GM21528 (cell line): ENCODE results near the gene ANLN.
A peak's percentile ranks its signal among the peaks of the same experiment; 100 is the strongest.

Experiments used
- ATAC-seq: cut with Tn5 transposase; IDR thresholded peaks from one replicate; pipeline ENCODE4 v1.9.1; 2021; ENCODE audit warnings: mild to moderate bottlenecking, moderate library complexity; ENCODE audit not compliant: unreplicated experiment, low FRiP score

ANLN gene, protein sequence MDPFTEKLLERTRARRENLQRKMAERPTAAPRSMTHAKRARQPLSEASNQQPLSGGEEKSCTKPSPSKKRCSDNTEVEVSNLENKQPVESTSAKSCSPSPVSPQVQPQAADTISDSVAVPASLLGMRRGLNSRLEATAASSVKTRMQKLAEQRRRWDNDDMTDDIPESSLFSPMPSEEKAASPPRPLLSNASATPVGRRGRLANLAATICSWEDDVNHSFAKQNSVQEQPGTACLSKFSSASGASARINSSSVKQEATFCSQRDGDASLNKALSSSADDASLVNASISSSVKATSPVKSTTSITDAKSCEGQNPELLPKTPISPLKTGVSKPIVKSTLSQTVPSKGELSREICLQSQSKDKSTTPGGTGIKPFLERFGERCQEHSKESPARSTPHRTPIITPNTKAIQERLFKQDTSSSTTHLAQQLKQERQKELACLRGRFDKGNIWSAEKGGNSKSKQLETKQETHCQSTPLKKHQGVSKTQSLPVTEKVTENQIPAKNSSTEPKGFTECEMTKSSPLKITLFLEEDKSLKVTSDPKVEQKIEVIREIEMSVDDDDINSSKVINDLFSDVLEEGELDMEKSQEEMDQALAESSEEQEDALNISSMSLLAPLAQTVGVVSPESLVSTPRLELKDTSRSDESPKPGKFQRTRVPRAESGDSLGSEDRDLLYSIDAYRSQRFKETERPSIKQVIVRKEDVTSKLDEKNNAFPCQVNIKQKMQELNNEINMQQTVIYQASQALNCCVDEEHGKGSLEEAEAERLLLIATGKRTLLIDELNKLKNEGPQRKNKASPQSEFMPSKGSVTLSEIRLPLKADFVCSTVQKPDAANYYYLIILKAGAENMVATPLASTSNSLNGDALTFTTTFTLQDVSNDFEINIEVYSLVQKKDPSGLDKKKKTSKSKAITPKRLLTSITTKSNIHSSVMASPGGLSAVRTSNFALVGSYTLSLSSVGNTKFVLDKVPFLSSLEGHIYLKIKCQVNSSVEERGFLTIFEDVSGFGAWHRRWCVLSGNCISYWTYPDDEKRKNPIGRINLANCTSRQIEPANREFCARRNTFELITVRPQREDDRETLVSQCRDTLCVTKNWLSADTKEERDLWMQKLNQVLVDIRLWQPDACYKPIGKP

DNA sequence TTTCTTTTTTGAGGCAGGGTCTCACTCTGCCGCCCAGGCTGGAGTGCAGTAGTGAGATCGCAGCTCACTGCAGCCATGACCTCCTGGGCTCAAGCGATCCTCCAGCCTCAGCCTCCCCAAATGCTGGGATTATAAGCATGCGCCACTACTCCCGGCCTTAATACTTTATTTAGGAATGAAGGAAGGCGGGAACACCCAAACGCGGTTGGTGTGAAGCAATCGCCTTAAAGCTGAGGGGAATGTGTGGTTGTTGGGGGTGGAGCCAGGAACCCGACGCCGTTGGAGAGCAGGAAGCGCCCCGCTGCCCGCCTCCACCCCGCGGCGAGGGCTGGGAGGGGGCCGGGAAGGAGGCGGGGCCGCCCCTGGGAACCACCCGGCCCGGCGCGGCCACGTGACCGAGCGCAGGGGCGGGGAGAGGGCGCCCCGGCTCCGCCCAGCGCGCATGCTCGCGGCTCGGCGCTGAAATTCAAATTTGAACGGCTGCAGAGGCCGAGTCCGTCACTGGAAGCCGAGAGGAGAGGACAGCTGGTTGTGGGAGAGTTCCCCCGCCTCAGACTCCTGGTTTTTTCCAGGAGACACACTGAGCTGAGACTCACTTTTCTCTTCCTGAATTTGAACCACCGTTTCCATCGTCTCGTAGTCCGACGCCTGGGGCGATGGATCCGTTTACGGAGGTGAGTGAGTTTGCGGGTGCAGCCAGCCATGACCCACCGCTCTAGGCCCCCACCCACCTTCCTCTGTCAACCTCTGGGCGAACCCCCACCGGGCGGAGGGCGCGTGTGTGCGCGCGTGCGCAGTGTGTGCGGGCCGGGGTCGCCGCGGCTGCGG is at the start of gene ANLN:
TSS of gene ANLN (plus strand) at position 492 of the 828 bp plus-strand sequence. CDS start at position 657, 165 bp downstream.
- ATAC-seq, result peak; percentile 77

DNA sequence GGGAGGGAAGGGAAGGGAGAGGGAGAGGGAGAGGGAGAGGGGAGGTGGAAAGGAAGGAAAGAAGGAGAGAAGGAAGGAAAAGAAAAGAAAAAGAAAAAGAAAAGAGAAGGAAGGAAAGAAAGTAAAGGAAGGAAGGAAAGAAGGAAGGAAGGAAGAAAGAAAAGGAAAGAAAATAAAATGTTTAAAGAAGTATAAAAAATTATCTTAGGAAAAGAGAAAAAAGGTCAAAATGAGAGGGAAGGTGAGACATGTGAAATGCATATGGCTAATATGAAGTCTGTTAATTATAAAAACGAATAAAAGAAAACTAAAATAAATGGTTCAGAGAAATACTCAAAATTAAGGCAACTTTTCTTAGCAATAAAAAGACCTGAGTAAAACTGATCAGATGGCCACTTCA is 46.1 kb upstream of the ANLN start:
- no peak for ATAC-seq

DNA sequence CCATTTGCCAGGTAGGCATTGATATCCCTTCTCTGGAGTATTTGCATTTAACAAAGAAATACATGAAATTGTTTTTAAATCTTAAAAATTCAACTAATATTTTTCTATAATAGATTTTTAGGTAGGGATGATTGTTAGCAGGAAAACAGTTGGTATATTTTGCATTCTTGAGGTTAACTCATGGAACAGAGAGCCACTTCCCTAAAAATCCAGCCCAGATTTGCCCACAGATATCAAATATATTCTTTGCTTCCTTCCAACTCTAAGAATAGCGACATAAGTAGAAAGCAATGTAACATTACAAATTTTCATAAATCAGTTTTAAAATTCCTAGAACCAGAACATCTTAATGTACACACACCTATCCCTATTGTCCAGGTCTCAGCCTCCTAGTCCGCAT is 45.0 kb upstream of the ANLN start:
- ATAC-seq, result no peak

DNA sequence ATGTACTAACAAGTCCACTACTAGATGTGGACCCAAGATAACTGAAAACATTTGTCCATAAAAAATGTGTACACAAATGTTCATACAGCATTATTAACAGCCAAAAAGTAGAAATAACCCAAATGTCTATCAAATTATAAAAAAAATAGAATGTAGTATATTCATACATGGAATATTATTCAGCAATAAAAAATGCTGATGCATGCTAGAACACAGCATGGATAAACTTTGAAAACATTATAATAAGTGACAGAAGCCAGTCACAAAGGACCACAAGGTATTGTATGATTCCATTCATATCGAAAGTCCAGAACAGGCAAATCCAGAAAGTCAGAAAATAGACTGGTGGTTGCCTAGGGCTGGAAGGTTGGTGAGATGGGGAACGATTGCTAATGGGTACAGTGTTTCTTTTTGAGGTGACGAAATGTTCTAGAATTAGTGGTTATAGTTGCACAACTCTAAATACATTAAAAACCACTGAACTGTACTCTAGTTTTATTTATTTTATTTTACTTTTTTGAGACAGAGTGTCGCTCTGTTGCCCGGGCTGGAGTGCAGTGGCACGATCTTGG is 43.3 kb upstream of the ANLN start:
- ATAC-seq, result no peak

DNA sequence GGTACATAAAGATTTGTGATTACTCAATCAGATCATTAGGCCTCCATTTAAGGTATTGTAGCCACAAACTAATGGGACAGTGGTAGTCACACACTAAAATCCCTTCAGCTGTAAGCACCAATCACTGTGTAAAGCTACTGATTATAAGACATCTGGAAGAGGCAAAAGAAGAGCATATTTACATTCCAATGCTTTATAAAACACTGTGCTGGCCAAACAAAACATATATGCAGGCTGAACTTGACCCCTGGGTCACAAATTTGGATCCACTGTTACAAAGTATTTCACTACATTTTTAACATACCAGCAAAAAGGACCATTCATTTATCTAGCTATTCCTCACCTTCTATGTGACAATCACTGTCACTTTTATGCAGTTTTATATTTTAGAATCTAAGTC is 41.4 kb upstream of the ANLN start:
- ATAC-seq, result no peak

DNA sequence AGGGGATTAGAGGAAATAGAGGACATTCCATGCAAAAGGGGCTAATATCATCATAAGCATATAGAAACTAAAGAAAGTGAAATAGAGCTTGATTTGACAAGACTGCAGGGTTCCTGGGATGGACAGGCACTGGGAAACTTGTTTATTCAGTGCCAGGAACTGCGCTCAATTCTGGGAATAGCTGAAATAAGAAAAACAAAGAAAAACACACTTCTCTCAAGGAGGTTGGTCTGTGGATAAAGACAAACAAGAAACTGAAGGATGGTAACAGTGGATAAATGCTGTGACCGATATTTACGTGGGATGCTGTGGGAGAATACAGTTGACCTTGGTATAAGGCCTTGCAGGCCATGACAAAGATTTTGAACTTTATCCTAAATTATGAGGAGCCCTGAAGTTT is 40.9 kb upstream of the ANLN start:
- ATAC-seq, result no peak

DNA sequence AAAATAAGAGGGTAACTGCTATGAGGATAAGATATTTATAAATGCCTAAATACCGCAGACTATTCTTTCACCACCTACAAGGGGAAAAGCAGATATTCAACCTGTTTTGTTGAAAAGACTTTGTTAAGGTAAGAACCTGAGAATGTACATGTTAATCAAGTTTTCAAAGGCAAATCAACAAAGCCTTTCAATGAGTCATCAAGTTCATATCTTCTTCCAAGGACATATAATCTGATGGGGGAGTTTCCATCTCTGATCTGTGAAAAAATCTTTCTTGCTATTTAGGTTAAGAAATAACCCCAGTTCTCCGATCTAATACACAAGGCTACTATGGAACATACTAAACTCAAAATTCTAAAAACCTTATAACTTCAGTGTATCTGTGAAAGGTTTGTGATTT is 40.0 kb upstream of the ANLN start:
- no peak for ATAC-seq

DNA sequence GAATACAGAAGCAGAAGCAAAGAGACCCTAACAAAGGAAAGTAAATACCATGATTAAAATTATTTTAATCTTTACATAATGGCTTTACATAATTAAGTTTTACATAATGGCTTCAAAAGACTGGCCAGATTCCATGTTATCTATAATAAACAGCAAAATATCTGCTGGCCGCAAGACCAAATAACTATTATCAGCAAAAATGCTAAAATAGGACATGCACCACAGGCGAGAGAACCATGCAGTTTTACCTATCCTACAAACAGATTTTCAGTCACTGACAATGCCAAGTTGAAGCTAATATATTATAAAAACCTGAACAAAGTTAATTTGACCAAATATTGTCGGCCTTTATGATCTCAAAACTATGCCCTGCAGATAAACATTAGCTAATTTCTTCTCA is 34.2 kb upstream of the ANLN start:
- no peak for ATAC-seq

DNA sequence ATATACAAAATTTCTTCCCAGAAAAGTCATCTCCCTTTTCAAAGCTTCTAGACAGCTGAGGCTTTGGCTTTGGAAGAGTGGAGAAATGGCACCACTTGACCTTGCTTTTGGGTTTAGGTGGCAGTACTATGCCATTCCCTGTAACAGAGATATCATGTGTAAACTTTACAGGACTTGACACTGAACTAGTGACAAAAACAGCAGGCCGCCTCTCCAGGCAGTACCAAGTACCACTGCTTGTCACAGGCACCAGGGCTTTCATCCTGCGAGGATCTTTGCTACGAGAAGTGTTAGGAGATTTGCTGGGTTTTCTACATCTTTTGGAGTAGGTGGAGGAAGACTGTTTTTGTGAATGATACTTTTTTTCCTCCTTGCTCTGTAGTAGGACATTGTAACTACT is 32.6 kb upstream of the ANLN start:
- no peak for ATAC-seq

DNA sequence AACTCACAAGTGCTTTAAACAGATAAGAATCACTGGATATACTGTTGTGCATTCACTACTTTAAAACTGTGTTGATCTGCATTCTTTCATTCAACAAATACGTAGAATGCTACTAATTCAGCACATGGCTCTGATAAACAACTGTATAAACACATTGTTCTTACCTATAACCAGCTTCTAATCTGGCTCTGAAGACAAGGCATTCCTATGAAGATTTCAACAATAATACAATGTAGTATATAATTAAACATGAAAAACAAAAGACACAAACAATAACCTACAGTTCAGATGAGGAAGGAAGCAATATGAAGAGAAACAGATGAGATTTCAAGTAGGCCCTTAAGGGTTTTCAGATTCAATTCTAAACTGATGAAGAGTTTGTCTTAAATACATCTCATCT is 31.1 kb upstream of the ANLN start:
- ATAC-seq, result no peak

DNA sequence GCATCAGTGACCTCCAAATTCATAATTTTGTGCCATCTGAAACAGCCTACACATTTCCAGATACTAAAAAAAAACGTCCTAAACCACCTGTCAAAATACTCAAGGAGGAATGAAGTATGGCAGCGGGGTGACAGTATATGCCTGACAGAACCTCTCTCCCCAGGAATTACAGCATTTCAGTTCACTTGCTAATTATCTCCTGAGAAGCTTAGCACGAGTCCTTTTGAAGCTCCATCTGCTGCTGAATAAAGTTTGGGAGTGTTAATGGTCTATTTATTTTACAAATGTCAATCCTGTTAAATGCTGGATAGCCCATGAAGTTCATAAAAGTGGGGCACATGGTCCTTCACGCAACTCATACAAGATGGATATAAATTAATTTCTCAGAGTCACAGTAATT is 29.4 kb upstream of the ANLN start:
- no peak for ATAC-seq

DNA sequence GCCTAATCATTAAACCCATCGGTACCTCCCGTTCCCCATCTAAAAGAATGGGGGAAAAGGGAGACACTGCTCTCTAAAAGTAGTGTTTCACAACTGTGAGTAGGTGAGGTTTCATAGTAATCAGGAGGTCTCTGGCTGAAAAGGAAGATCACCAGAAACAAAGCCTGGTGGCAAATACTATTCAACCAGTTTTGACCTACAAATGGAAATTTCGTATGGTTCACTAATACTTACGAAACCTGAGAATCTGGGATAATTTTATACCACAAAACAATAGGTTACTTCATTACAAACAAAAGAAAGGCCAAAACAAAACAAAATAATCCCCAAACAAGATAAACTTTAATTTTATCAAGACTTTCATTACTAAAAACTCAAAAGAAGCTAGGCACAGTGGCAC is 28.4 kb upstream of the ANLN start:
- no peak for ATAC-seq

DNA sequence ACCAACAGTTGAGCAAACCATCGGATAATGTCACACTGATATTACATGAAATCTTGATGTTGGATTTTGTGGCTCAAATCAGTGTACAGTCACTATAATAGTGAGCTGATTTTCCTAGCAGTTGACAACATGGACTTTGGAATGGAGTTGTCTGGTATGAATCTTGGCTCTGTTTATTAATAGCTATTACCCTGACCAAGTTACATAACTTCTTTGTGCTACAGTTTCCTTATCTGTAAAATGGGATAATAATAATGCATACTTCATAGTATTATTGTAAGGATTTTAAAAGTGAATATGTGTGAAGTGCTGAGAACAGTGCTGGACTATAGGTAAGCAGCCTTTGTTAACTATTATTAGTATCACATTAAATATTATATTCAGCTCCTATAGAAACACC is 26.1 kb upstream of the ANLN start:
- ATAC-seq, result no peak

DNA sequence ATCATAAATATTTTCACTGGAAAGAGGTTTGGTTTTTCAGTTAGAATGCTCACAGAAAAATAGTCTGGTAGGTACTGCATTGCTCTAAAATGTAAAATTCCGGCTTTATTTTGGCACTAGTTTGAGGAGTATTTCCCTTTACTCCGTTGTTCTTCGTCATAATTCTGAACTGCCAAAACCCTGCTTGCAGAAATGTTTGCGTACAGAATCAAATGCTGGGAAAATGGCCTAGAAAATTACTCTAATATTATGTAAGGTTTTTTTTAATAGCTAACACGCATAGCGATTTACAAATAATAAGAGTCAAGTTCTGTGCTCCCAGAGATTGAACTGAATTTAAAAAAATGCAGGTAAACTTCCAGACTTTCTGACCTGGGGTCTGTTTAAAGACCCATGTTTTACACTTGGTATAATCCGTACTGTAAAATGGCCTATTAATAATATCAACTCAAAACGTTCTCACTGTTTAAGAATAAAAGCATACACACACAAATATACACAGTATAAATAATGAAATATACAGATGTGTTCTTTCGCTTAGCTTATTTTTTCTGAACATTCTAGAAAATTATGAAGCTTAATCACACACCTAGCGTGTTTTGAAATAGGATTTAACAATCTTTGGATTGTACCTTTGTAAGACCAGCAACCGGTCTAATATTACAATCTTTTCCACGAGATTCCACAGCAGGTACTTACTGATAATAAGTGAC is 23.5 kb upstream of the ANLN start:
- no peak for ATAC-seq

DNA sequence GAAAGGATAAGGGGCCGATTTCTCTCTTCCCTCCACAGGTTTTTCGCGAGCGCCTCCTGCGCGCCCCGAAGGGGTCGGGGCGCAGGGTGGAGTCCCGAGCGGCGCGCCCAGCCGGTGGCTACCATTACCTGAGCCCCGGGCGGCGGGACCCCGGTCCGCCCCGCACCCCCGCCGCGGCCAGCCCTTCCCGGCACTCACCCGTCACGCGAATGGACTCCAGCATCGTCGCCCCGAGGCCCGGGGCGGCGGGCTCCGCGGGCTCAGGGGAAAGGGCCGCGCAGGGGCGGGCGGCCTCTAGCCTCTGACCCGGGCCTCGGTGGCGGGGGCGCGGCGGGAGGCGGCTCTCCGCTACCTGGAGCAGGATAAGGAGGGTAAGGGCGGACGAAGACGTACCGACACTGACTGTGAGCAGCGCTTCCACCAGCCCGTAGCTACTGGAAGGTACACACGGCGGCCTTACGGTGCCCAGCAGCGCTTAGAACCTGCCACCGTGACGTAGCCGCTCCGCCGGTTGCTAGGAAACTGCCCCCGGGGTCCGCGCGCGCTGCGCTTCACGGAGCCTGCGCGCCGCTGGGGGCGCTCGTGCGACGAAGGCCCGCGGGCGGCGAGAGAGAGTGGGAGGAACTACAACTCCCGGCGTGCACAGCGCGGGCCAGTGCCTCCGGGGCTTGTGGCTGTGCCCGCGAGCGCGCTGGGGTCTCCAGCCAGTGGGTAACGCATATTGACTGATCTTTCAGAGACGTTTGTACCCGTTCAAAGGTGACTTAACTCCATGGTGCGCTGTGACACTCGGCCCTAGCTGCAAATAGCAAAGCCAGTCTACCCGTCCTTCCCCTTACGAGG is 22.7 kb upstream of the ANLN start:
- ATAC-seq, result peak; percentile 98

DNA sequence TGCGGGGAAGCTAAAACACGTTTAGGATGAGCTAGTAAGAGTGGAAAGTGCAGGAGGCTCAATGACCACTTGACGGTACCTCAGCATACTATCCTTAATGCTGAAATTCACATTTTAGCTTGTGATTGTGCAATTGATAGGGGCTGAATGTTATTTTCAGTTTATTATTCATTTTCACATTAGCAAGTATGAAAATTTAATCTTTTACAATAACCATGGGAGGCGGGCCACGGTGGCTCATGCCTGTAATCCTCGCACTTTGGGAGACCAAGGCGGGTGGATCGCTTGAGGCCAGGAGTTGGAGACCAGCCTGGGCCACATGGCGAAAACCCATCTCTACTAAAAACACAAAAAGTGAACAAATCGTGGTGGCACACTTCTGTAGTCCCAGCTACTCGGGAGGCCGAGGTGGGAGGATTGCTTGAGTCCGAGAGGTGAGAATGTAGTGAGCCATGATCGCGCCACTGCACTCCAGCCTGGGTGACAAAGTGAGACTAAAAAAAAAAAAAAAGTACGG is 22.0 kb upstream of the ANLN start:
- ATAC-seq, result peak; percentile 39

DNA sequence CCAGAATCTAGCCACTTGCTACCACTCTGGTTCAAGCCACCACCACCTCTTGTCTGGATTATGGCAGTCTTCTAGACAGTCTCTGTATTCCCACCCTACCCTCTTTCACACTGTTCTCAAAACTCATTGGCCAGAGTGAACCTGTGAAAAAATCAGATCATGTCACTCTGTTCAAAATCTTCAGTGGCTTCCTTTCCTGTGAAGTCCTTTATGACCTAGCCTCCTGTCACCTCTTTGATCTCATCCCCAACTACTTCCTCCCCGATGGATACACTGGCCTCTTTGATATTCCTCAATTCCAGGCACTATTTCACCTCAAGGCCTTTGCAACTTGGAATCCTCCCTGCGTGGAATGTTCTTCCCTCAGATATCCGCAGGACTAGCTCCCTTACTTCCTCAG is 21.2 kb upstream of the ANLN start:
- no peak for ATAC-seq

DNA sequence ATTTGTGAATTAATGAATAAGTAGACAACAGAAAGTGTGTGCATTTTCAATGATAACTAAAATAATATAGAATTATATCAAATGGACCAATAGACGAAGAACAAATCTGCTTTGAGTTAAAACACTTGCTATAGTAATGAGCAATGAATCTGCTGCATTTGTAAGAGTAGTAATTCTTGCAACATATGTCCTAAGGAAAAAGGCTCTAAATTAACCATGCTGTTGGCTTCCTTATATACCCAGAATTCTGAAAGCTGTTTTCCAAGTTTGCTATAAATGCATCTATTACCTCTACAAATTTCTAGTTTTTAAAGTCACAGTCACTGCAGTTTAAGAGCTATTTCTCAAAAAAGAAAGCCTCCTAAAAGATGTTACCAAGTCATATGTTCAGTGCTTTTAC is 20.5 kb upstream of the ANLN start:
- ATAC-seq, result no peak
